Erythroblast (primary cell): ENCODE results near the gene TTC28.

Experiments
- GATA1 ChIP-seq: IDR thresholded peaks from 2 replicates; pipeline ENCODE4 v1.6.1; 2011; ENCODE audit warnings: low read depth, mild to moderate bottlenecking, control low read depth, low read length, moderate library complexity
- POLR2A ChIP-seq: IDR thresholded peaks from 2 replicates; pipeline ENCODE4 v1.6.1; 2011; ENCODE audit warnings: mild to moderate bottlenecking, low read length

DNA sequence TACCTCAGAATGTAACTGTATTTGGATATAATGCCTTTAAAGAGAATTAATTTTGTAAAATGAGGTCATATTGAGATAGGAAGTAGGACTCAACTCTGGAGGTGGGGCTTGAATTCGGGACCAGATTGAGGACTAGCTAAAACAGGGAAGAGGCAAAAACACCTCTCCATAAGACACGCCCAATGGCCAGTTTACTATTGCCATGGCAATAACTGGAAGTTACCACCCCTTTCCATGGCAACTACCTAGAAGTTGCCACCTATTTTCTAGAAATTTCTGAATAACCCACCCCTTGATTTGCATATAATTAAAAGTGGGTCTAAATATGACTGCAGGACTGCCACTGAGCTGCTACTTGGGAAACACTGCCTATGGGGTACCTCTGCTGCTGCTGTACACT is 206.4 kb downstream of the TTC28 start:
- no peak for TF ChIP-seq POLR2A
- no peak for TF ChIP-seq GATA1
